ENCODE data around the gene AKR1B15.

AKR1B15 gene

GRCh38 chr7:134619627-134620331 lies 70.9 kb downstream of the AKR1B15 start:
- no peak for DNase-seq

GRCh38 chr7:134622303-134622995 lies 73.5 kb downstream of the AKR1B15 start:
- no peak for DNase-seq

GRCh38 chr7:134623193-134623592 lies 74.3 kb downstream of the AKR1B15 start:
- no peak for DNase-seq

GRCh38 chr7:134625550-134625949 lies 76.6 kb downstream of the AKR1B15 start:
- DNase-seq = no peak

- no peak for DNase-seq
These were observed 78.3 kb downstream of the AKR1B15 start for GRCh38 chr7:134627109-134627774.

GRCh38 chr7:134627775-134628153 lies 78.9 kb downstream of the AKR1B15 start:
- DNase-seq = no peak

- DNase-seq = no peak
These were observed 80.5 kb downstream of the AKR1B15 start for GRCh38 chr7:134629445-134629844.

Data from CD4-positive, alpha-beta T cell treated with Interleukin-15 for 1 hour (primary cell).